NOMO-1 treated with dmso at 0.1 percent for 144 hours (cell line): ENCODE data around the gene KLRD1.
"Not testable (repeated sequence)": the region's sequence is repeated elsewhere in the genome, so short reads cannot be mapped to it uniquely, and the experiment has no call there.

ENCODE experiments used
- DNase-seq: peaks from one replicate; lab custom pipeline; 2025; ENCODE audit not compliant: unreplicated experiment; lab: John Stamatoyannopoulos, UW

The KLRD1 gene

DNA sequence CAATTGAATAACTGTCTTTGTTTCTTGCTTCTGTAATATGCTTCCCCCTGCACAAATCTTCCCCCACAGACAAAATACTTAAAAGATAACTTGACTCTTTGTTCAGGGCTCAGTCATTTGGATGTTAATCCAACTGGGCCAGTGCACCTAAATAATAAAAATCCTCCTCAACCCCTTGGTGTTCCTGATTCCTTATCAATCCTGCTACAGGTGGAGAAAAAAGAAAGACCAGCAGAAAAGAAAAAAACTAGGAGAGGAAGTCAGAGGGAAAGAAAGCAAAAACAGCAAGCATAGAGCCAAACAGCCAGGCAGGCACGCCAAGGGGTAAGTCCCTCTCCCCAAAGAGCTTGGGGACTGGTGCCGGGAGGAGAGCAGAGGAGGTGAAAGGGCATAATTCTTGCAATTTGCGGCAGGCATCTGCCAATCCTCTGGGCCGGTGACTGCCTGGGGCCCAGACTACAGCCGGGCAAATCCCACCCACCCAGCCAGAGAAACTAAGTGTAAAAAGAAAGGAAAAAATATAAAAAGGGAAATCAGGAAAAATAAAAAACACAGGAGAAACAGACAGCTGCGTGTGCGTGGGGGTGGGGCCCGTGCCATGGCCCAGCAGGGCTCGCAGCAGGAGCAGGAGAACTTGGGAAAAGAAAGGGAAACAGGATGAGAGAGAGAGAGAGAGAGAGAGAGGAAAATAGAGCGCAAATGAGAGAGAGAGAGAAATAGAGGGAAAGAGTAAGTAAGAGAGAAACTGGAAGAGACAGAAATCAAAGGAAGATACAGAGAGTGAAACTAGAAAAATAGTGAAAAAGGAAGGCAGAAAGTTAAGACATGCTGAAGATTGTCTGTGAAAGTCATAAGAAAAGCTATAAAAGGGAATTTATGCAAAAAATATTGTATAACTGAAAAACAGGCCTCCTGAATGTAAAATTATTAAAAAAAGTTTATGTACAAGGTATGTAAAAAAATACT lies 60.8 kb downstream of the KLRD1 start:
- no peak for DNase-seq

DNA sequence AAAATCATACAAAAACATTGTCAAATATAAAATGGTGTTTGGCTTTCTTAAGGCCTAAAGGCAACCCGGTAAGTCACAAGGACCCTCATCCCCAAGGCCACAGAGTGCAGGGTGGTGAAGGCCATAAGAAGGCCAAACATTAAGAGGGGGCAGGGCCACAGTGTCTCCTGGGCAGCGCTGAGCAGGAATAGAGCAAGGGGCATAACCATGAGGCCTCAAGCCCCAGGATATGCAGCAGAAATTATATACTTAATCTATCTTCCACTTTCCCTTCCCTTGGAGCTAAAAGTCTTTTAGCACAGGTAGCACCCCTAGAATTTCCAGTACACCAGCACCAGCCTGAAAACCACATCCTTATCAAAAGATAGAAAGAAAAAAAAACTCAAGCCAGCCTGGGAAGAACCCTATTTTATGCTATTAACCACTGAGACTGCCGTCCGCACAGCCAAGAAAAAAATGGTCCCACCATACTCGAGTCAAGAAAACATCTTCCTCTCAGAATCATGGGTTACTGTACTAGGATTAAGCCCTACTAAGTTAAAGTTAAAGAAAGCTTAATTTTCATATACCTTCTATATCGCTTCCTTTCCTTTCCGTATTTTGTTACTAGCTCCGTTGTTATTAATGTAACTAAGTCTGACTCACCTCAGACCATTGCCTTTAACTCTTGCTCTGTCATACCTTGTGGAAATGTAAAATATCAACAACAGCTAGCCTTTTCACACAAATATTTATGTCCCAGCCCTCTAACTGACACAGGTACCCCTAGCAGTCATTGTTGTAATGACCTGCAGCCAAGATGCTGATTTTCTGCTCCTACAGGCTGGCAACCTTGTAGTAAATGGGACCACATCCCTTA lies 62.1 kb downstream of the KLRD1 start:
- no peak for DNase-seq

DNA sequence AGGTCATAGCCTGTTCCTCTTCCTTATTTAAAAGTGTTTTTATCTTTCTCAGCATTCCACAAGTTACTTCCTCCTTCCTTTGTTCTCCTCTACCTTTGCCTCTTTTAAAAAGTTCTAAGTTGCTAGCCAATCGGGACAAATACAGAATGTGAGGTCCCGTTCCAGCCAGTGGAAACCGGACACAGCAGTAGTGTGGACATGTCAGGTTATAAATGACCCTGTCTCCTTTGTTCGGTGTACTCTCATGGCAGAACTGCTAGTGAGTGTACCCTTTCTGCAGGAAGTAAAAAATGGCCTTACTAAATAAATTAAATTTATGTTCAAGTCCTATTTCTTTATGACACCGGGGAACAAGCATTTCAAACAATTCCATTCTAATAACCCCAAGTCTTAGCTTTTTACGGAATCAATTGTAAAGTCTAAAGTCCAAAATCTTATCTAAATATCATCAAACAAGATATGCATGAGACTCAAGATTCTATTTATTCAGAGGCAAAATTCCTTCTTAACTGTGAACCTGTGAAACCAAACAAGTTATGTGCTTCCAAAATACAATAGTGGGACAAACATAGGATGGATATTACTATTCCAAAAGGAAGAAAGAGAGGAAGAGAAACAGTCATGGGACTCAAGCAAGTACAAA lies 64.3 kb downstream of the KLRD1 start:
- not testable (repeated sequence) for DNase-seq

DNA sequence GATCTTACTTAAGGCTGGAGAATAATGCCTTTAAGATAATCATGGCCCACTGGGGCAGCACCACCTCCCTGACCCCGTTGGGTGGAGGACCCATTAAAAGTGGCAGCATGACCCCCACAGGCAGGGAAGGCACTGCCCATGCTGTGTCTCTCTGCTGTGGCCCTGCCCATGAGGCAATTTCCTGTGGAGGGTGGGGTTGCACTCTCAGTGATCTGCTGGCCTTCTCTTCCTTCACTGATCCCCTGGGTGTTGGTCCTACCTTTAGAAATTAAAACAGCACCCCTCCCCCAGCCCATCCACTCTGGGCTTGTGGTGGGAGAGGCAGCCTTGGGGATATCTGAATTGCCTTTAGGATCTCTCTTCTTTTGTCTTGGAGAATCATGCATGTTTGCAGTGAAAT lies 64.9 kb downstream of the KLRD1 start:
- no peak for DNase-seq

DNA sequence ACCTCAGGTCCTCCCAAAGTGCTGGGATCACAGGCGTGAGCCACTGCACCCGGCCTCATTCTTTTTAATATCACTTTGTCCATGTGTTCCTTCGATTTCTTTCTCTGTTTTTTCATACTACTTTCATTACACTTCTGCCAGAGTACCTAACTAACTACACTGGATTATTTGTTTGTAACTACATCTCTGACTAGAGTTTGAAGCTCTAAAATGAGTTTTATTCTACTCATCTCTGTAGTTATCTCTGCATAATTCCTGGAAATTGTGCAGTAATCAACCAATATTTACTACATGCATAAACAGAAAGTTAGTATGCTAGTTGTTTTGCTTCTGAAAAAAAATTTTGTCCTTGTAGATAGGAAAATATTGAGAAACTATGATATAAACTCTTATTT lies 67.0 kb downstream of the KLRD1 start:
- DNase-seq, result no peak

DNA sequence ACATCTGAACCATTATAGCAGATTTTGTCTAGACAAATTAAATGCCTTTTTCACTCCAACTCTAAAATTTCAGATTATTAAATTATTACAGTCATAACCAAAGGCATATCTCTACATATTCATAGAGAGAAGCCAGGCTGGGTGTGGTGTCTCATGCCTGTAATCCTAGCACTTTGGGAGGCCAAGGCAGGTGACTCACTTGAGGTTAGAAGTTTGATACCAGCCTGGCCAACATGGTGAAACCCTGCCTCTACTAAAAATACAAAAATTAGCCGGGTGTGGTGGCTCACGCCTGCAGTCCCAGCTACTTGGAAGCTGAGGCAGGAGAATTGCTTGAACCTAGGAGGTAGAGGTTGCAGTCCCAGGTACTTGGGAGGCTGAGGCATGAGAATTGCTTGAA lies 71.1 kb downstream of the KLRD1 start:
- DNase-seq, result not testable (repeated sequence)
